NOMO-1 (cell line): ENCODE measurements around the gene LRRTM4.
"Not testable (repeated sequence)": the region's sequence is repeated elsewhere in the genome, so short reads cannot be mapped to it uniquely, and the experiment has no call there.

ENCODE experiments used
- DNase-seq, 2 experiments: peaks; one replicate each; lab custom pipeline; 2025; ENCODE audit not compliant: unreplicated experiment in 2 of 2; lab: John Stamatoyannopoulos, UW

Gene LRRTM4

GRCh38 chr2:77190721-77191346 lies 331.3 kb downstream of the LRRTM4 start:
- no peak for DNase-seq

GRCh38 chr2:77185052-77185451 lies 337.1 kb downstream of the LRRTM4 start:
- DNase-seq, result no peak

- no peak for DNase-seq
These were observed 342.9 kb downstream of the LRRTM4 start for GRCh38 chr2:77179297-77179696.

GRCh38 chr2:77175266-77175780 lies 346.9 kb downstream of the LRRTM4 start:
- DNase-seq, result not testable (repeated sequence)

- DNase-seq, result no peak
These were observed 352.8 kb downstream of the LRRTM4 start for GRCh38 chr2:77169426-77169825.

GRCh38 chr2:77164021-77164420 lies 358.2 kb downstream of the LRRTM4 start:
- DNase-seq, result not testable (repeated sequence)

- DNase-seq, result no peak
These were observed 361.2 kb downstream of the LRRTM4 start for GRCh38 chr2:77161009-77161408.

GRCh38 chr2:77156599-77156998 lies 365.6 kb downstream of the LRRTM4 start:
- no peak for DNase-seq

GRCh38 chr2:77155511-77155910 lies 366.7 kb downstream of the LRRTM4 start:
- DNase-seq, result no peak

GRCh38 chr2:77149565-77149964 lies 372.6 kb downstream of the LRRTM4 start:
- DNase-seq, result no peak

GRCh38 chr2:77147153-77147552 lies 375.0 kb downstream of the LRRTM4 start:
- no peak for DNase-seq

- no peak for DNase-seq
These were observed 377.4 kb downstream of the LRRTM4 start for GRCh38 chr2:77144772-77145171.

- DNase-seq, result no peak
These were observed 380.0 kb downstream of the LRRTM4 start for GRCh38 chr2:77142141-77142540.

GRCh38 chr2:77128479-77128878 lies 393.7 kb downstream of the LRRTM4 start:
- not testable (repeated sequence) for DNase-seq

GRCh38 chr2:77127345-77127744 lies 394.8 kb downstream of the LRRTM4 start:
- DNase-seq, result no peak

GRCh38 chr2:77121518-77121917 lies 400.7 kb downstream of the LRRTM4 start:
- no peak for DNase-seq

- DNase-seq, result no peak
These were observed 402.8 kb downstream of the LRRTM4 start for GRCh38 chr2:77119333-77119732.

GRCh38 chr2:77108915-77109314 lies 413.3 kb downstream of the LRRTM4 start:
- DNase-seq, result no peak

- DNase-seq, result no peak
These were observed 417.2 kb downstream of the LRRTM4 start for GRCh38 chr2:77105008-77105407.

- no peak for DNase-seq
These were observed 417.6 kb downstream of the LRRTM4 start for GRCh38 chr2:77104554-77104953.

- no peak for DNase-seq
These were observed 419.2 kb downstream of the LRRTM4 start for GRCh38 chr2:77102927-77103326.

GRCh38 chr2:77101796-77102452 lies 420.3 kb downstream of the LRRTM4 start:
- DNase-seq, result no peak
